Naive B cell (primary cell): Measurements from ENCODE around the gene PTPRD. TPM values are rescaled to one million over a fixed set of nuclear protein-coding genes. Genes with fewer than 3 reads are reported as not detected.
A peak's percentile ranks its signal among the peaks of the same experiment; 100 is the strongest.

Source experiments
- ATAC-seq, 2 donors: fragments of 150-1000 bp; cut with Tn5 transposase; 2 replicates each; pipeline ENCODE4 v1.10.0; 2021; ENCODE audit warnings: low read depth in 2 of 2, mild to moderate bottlenecking in 2 of 2, moderate library complexity in 2 of 2
- DNase-seq: peaks from one replicate; pipeline ENCODE4 v3.0.0; 2022
- H3K27ac Mint-ChIP-seq, 6 donors: one replicate each; pipeline ENCODE4 v1.8.0; 2020 to 2022; ENCODE audit warnings: mild to moderate bottlenecking in 6 of 6, mixed read lengths in 6 of 6, moderate library complexity in 5 of 6, inconsistent platforms in 2 of 6
- H3K27me3 Mint-ChIP-seq, 3 donors: one replicate each; pipeline ENCODE4 v1.8.0; 2021 to 2022; ENCODE audit warnings: mixed read lengths in 3 of 3, mild to moderate bottlenecking in 1 of 3
- H3K36me3 Mint-ChIP-seq, 2 donors: one replicate each; pipeline ENCODE4 v1.8.0; 2020 to 2022; ENCODE audit warnings: mixed read lengths in 2 of 2, inconsistent platforms in 1 of 2, mild to moderate bottlenecking in 1 of 2
- H3K4me1 Mint-ChIP-seq, 3 donors: one replicate each; pipeline ENCODE4 v1.8.0; 2020 to 2022; ENCODE audit warnings: mixed read lengths in 3 of 3, inconsistent platforms in 1 of 3, mild to moderate bottlenecking in 1 of 3, moderate library complexity in 1 of 3
- H3K4me3 Mint-ChIP-seq, 8 donors: one replicate each; pipeline ENCODE4 v1.8.0; 2020 to 2022; ENCODE audit warnings: mild to moderate bottlenecking in 8 of 8, mixed read lengths in 8 of 8, moderate library complexity in 8 of 8, inconsistent platforms in 2 of 8
- H3K9me3 Mint-ChIP-seq, 7 donors: one replicate each; pipeline ENCODE4 v1.8.0; 2020 to 2022; ENCODE audit warnings: mixed read lengths in 7 of 7, mild to moderate bottlenecking in 5 of 7, inconsistent platforms in 2 of 7, moderate library complexity in 1 of 7
- polyA plus RNA-seq, 6 donors: library from polyadenylated mRNA; unstranded; fragments of 300-500 nt; fragmentation: Illumina TruSeq; gene quantifications; one replicate each; pipeline ENCODE4 v1.2.3, GENCODE V29; 2021; ENCODE audit warnings: low read depth in 6 of 6

Gene PTPRD
- not detected for polyA plus RNA-seq

DNA sequence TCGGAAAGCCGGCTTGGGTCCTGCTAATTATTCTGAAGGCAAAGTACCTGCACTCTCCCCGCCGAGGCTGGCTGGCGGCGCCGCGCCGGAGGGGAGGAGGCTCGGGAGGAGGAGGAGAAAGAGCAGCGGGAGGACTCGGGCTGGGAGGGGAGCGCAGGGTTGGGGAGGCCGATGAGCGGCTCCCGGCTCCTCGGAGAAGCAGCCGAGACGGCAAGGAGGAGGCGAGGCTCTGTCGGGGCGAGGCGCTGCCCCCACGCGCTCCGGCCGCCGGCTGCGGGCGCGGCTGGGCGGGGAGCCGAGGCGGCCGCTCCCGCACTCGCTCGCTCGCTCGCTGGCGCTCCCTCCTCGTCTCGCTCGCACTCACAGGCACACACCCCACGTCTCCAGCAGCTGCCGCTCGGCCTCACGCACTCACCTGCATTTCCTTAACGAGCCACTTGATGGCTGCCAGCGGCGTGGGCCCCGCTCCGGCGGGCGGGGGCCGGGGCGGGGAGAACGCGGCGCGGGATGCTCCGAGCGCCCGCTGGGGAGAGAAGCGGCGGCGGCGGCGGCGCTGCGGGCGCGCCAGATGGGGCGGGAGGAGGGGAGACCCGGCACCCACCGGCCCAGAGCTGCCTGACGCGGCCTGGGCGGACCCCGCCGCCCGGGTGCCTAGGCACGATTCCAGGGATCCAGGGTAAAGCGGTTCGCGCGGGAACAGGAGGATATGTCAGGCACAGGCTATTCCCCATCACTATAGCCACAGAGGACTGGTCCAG, at the start of gene PTPRD:
PTPRD (minus strand) TSS at position 362 of the 758 bp plus-strand sequence.
- peak; percentile 27 to 53 for ATAC-seq

DNA sequence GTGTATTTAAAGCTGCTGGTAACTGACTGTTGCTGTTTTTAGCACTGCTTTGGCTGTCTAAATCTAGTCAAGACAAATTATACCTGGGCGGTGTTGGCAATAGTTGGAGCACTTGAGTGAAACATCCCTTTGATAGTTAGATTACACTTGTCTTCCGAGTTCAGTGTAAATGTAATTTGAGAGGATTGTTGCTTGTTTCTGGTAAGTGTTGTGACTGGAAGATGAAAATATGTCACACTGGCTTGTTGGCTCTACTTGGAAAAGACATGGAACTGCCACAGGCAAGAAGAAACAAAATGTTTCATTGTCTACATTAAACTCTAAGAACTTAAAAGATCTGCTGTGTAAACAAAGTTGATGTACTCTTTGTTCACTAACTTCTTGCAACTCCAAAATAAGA, 49.2 kb upstream of the PTPRD start:
- Mint-ChIP-seq H3K4me3 (no peak overlapping the region), H3K4me1 (no peaks in the 10 kb centered on the region), H3K36me3 (peaks cover 0 to 3% of the 10 kb centered on the region in 2 donors), H3K27me3 (no peaks in the 10 kb centered on the region), H3K9me3 (peaks cover 0 to 4% (median 2%) of the 10 kb centered on the region in 7 donors), H3K27ac (no peak overlapping the region)
- no peak for DNase-seq
- no peak for ATAC-seq

More for the DNA sequence above, at the start of gene PTPRD:
- Mint-ChIP-seq H3K4me1 (peaks cover 4 to 12% (median 11%) of the 10 kb centered on the region in 3 donors), H3K27me3 (peaks cover 41 to 45% (median 44%) of the 10 kb centered on the region in 3 donors), H3K9me3 (peaks cover 0 to 6% (median 4%) of the 10 kb centered on the region in 7 donors), H3K4me3 (peak within 1 kb of the TSS in 7 of 8 donors; percentile 37 to 83 (median 70)), H3K36me3 (peaks cover 0 to 15% of the 10 kb centered on the region in 2 donors), H3K27ac (peak within 1 kb of the TSS in 1 of 6 donors; percentile 69)
- DNase-seq: no peak

DNA sequence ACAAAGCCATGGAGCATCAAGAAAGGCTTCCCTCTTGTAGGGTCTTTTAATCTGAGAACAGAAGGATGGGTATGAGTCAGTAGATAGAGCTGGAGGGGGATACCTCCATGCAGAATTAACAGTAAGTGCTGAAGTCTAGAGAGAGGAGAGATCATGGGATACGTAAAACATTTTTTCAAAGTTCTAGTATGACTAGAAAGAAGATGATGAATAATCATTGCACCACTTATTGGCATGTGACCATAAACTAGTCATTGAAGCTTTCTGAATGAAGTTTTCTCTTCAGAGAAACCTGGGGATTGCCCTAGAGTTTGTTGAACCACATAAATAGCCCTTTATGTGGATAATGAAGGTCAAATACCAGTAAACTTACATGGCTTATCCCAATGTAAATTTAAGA, 48.6 kb upstream of the PTPRD start:
- peaks cover 0 to 3% of the 10 kb centered on the region in 2 donors for H3K36me3 Mint-ChIP-seq
- H3K4me3 Mint-ChIP-seq: no peak overlapping the region
- H3K27ac Mint-ChIP-seq: no peak overlapping the region
- H3K4me1 Mint-ChIP-seq: no peaks in the 10 kb centered on the region
- ATAC-seq: no peak
- H3K27me3 Mint-ChIP-seq: no peaks in the 10 kb centered on the region
- DNase-seq: no peak
- peaks cover 0 to 4% (median 2%) of the 10 kb centered on the region in 7 donors for H3K9me3 Mint-ChIP-seq

DNA sequence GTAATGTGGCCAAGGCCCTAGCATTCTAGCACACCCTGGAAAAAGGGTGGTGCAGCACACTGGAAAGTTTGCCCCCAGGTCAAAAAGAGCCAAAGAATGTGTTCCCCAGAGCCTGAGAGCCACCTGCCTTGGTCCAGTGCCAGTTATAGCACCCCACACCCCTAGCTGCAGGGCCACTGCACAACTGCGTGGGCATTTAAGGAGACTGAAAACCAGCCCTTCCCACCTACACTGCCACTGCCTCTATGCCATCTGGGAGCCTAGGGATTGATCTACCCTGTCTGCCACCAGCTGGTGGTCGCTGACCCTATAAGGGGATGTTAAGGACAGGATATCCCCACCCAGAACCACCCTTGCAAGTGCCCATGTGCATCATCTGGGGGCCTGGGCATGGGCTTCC, 38.2 kb upstream of the PTPRD start:
- ATAC-seq (no peak), DNase-seq (no peak)
- H3K4me1 Mint-ChIP-seq: no peaks in the 10 kb centered on the region
- H3K9me3 Mint-ChIP-seq: peaks cover 6 to 26% (median 15%) of the 10 kb centered on the region in 7 donors
- H3K27me3 Mint-ChIP-seq: no peaks in the 10 kb centered on the region
- H3K27ac Mint-ChIP-seq: no peak overlapping the region
- H3K36me3 Mint-ChIP-seq: peaks cover 0 to 8% of the 10 kb centered on the region in 2 donors
- no peak overlapping the region for H3K4me3 Mint-ChIP-seq

DNA sequence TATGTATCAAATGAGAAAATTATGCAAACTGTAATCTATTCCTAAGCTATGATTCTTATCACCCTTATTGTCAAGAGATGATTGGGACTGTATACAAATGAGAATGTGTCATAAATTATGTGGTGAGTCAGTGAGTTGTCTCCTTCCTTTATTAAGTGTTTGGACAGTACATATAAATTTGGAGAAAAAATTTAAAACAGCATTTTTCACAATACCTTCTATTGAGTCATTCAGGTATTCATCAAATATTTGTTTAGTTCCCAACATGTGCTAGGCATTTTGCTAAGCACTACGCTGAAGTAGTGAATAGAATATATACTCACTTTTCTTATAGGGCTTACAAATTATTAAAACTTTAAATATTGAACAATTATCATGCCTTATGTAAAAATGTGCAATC, 36.3 kb upstream of the PTPRD start:
- ATAC-seq (no peak), DNase-seq (no peak)
- H3K27me3 Mint-ChIP-seq: no peaks in the 10 kb centered on the region
- H3K4me3 Mint-ChIP-seq: no peak overlapping the region
- peaks cover 6 to 22% (median 14%) of the 10 kb centered on the region in 7 donors for H3K9me3 Mint-ChIP-seq
- no peaks in the 10 kb centered on the region for H3K4me1 Mint-ChIP-seq
- H3K36me3 Mint-ChIP-seq: peaks cover 0 to 8% of the 10 kb centered on the region in 2 donors
- no peak overlapping the region for H3K27ac Mint-ChIP-seq

DNA sequence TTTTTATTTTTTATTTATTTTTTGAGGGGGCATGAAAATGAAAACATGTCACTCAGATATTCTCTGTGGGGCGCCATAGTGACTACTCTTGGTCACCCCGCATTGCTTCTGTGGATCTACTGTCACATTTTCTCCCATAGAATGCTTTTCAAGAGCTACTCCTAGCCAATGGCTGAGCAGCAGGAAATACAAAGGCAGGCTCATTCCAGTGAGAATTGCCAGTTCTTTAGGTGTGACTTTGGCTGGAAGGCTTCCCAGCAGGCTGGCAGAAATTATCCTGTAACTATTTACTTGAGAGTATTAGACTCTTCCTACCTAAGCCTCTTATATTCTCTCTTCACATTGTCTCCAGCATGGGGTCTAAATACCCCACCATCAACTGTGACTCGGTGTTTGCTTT, 21.0 kb upstream of the PTPRD start:
- H3K9me3 Mint-ChIP-seq: peaks cover 0 to 4% (median 2%) of the 10 kb centered on the region in 7 donors
- H3K27ac Mint-ChIP-seq: no peak overlapping the region
- DNase-seq: no peak
- no peak overlapping the region for H3K4me3 Mint-ChIP-seq
- no peaks in the 10 kb centered on the region for H3K27me3 Mint-ChIP-seq
- no peak for ATAC-seq
- no peaks in the 10 kb centered on the region for H3K36me3 Mint-ChIP-seq
- no peaks in the 10 kb centered on the region for H3K4me1 Mint-ChIP-seq

DNA sequence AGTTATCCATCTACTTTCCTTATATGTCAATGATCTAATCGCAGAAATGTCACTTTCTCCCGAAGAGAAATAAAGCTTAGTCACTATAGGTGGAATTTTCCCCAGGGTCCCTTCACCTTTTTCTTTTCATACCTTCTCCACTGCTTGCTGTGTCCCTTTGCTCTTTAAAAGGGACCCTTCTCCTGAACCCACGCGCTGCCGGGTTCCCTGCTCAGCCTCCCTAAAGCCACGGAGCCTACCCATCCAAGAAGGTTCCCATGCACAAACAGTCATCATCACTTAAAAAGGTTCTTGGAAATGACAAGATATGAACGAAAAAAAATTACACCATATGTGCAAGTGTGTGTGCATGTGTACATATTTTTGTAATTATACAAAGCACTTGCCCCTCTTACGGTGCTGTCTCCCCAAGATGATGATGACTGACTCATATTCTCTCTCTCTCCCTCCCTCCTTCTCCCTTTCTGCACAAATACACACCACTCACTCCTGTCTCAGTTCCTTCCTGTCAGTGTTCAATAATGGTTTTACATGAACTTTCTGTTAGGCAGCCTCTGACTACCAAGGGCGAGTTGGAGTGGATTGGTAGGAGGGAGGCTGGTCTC, 1.5 kb upstream of the PTPRD start:
- no peak for DNase-seq
- peaks cover 0 to 15% of the 10 kb centered on the region in 2 donors for H3K36me3 Mint-ChIP-seq
- no peak for ATAC-seq
- peaks cover 4 to 12% (median 11%) of the 10 kb centered on the region in 3 donors for H3K4me1 Mint-ChIP-seq
- peaks cover 0 to 7% (median 4%) of the 10 kb centered on the region in 7 donors for H3K9me3 Mint-ChIP-seq
- H3K4me3 Mint-ChIP-seq: peak overlapping the region in 1 of 8 donors; percentile 45
- H3K27me3 Mint-ChIP-seq: peaks cover 41 to 45% (median 44%) of the 10 kb centered on the region in 3 donors
- H3K27ac Mint-ChIP-seq: no peak overlapping the region

DNA sequence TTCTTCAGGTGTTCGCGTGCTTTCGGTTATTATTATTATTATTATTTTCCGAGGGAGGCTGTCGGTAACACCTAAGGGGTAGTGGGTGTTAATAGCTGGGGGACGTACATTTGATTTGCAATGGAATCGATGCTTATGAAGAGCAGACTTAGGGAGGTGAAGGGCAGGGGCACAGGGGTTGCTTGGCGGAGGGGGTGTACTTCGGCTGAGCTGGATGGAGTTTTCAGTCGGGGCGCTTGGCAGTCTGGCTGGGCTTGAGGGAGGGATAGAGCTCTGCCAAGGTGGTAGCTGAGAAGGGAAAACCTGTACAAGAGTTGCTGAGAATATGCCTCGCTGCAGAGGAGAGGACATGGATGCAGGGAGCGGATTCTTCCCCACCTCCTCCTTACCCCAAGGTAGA, 617 bp upstream of the PTPRD start:
- peak overlapping the region in 1 of 6 donors; percentile 69 for H3K27ac Mint-ChIP-seq
- DNase-seq (no peak), ATAC-seq (no peak)
- H3K4me1 Mint-ChIP-seq: peaks cover 4 to 12% (median 11%) of the 10 kb centered on the region in 3 donors
- H3K27me3 Mint-ChIP-seq: peaks cover 41 to 45% (median 44%) of the 10 kb centered on the region in 3 donors
- H3K36me3 Mint-ChIP-seq: peaks cover 0 to 15% of the 10 kb centered on the region in 2 donors
- H3K4me3 Mint-ChIP-seq: peak overlapping the region in 3 of 8 donors; percentile 43 to 83 (median 67)
- peaks cover 0 to 7% (median 4%) of the 10 kb centered on the region in 7 donors for H3K9me3 Mint-ChIP-seq

DNA sequence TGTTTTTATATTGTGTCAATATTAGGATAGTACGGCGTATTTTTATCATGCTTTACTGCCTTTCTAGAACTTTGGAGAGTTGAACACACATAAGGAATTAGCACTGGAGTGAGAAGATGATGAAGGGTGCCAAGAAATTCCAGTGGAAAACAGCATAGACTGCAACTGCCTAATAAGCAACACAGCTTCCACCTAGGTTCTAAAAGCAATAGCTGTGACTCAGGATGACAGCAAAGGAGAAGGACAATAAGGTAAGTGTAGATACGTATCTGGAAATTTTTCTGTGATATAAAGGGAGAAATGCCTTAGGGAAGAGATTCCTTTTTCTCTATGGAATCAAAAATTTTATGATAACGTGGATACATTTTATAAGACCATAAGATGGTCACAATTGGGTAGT, 7.4 kb downstream of the PTPRD start:
- Mint-ChIP-seq H3K4me3 (no peak overlapping the region), H3K36me3 (no peaks in the 10 kb centered on the region), H3K4me1 (no peaks in the 10 kb centered on the region), H3K27ac (no peak overlapping the region), H3K9me3 (peaks cover 0 to 1% (median 0%) of the 10 kb centered on the region in 7 donors), H3K27me3 (no peaks in the 10 kb centered on the region)
- DNase-seq (no peak), ATAC-seq (no peak)

DNA sequence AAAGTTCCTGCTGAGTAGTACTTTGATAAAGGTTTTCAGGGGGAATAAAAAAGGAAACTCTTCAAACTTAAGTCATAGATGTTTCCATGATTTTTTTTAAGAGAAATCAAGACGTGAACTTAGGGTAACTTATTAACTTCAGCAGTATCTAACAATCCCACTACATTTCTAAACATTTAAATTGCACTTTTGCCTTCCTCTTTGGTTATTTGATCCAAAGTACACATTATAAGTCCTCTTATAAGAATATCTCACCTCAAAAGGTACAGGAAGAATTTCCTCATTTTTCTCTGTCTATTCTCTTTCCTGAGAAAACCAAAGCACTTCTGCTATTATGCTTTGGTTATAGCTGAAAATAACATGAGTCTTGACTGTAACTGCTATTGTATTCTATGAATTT, 7.9 kb downstream of the PTPRD start:
- Mint-ChIP-seq H3K9me3 (peaks cover 0 to 4% (median 0%) of the 10 kb centered on the region in 7 donors), H3K4me3 (no peak overlapping the region), H3K27me3 (no peaks in the 10 kb centered on the region), H3K36me3 (no peaks in the 10 kb centered on the region), H3K27ac (no peak overlapping the region), H3K4me1 (no peaks in the 10 kb centered on the region)
- no peak for ATAC-seq
- DNase-seq: no peak

DNA sequence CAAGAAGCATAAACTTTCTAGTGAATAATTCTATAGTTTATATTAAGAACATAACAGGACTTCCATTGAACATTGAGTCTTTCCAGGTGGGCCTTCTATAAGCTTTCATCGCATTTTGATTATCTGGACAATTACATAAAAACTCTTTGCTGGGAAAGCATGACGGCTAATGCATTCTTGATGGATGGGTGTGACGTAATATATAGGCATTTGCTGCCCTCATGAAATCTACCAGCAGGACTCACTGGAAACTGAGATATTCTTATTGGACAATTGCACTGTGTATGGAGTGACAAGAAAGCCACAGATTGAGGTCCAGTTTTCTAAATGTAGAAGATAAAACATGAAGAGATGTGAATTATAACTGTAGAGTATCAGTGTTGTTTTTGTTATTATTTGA, 15.0 kb downstream of the PTPRD start:
- H3K27ac Mint-ChIP-seq: no peak overlapping the region
- DNase-seq (no peak), ATAC-seq (no peak)
- H3K9me3 Mint-ChIP-seq: peaks cover 0 to 4% (median 0%) of the 10 kb centered on the region in 7 donors
- no peaks in the 10 kb centered on the region for H3K27me3 Mint-ChIP-seq
- no peak overlapping the region for H3K4me3 Mint-ChIP-seq
- H3K36me3 Mint-ChIP-seq: no peaks in the 10 kb centered on the region
- H3K4me1 Mint-ChIP-seq: no peaks in the 10 kb centered on the region

DNA sequence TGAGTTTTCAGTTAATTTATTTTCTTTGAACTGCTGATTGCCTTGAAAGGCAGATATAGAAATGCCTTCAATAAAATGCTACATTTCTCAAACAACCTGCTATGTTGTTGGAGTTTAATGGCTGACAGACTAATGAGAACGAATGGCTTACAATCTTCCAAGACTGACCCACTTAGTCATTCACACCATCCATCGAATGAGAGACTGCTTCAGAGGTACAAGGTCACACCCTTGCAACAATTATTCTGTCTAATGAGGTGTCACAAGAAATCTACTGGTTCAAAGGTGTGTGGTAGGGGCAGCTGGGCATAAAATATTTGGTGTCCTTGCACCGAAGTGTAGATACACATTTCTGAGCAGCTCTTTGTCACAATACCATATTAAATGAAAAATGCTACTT, 18.3 kb downstream of the PTPRD start:
- ATAC-seq: no peak
- no peak overlapping the region for H3K27ac Mint-ChIP-seq

DNA sequence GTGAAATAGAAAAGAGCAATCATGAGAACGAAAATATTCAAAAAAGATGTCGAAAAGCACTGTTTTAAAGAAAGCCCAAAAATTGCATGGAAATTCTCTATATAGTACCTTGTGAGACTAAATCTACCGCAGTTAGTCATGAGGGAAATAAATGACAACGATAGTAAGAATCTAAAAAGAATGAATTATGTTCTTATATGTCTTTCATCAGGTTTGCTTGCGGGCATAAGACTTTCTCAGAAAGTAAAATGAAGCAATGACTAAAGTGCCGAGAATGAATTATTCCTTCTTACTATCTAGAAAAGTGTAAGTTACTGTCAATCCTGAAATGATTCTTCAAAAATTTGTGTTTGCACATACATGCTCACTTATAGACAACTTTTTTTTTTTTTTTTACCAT, 26.4 kb downstream of the PTPRD start:
- DNase-seq (no peak), ATAC-seq (no peak)
- no peaks in the 10 kb centered on the region for H3K27me3 Mint-ChIP-seq
- no peaks in the 10 kb centered on the region for H3K4me1 Mint-ChIP-seq
- H3K9me3 Mint-ChIP-seq: peaks cover 0 to 9% (median 2%) of the 10 kb centered on the region in 7 donors
- H3K4me3 Mint-ChIP-seq: no peak overlapping the region
- no peaks in the 10 kb centered on the region for H3K36me3 Mint-ChIP-seq
- no peak overlapping the region for H3K27ac Mint-ChIP-seq

More for the DNA sequence above, 18.3 kb downstream of the PTPRD start:
- Mint-ChIP-seq H3K4me1 (no peaks in the 10 kb centered on the region), H3K27me3 (no peaks in the 10 kb centered on the region), H3K9me3 (peaks cover 0 to 10% (median 2%) of the 10 kb centered on the region in 7 donors), H3K4me3 (no peak overlapping the region), H3K36me3 (no peaks in the 10 kb centered on the region)
- no peak for DNase-seq

DNA sequence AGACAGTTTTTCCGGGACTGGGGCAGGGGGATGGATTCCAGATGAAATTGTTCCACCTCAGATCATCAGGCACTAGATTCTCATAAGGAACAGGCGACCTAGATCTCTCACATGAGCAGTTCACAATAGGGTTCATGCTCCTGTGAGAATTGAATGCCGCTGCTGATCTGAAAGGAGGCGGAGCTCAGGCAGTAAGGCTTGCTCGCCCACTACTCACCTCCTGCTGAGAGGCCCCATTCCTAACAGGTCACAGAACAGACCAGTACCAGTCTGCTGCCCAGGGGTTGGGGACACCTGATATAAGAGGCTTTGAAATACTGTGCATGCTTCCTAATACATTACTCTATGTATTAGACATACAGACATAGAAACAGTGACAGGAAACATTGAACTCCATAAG, 41.1 kb downstream of the PTPRD start:
- H3K9me3 Mint-ChIP-seq: peaks cover 0 to 10% (median 3%) of the 10 kb centered on the region in 7 donors
- no peaks in the 10 kb centered on the region for H3K4me1 Mint-ChIP-seq
- no peak overlapping the region for H3K27ac Mint-ChIP-seq
- H3K4me3 Mint-ChIP-seq: no peak overlapping the region
- H3K36me3 Mint-ChIP-seq: no peaks in the 10 kb centered on the region
- ATAC-seq (no peak), DNase-seq (no peak)
- no peaks in the 10 kb centered on the region for H3K27me3 Mint-ChIP-seq
